NCI-H2081 treated with DMSO at 0.1 percent for 48 hours (cell line): ENCODE measurements around the gene BSN.

Experiments used
- DNase-seq: peaks from one replicate; lab custom pipeline; 2025; lab: John Stamatoyannopoulos, UW

BSN gene

GRCh38 chr3:49553692-49554632 lies at the start of gene BSN:
Gene BSN (plus strand): TSS chr3:49554477. CDS start chr3:49554603, 126 bp downstream.
- DNase-seq, result peak; percentile 2

- DNase-seq, result no peak
Observed at GRCh38 chr3:49506906-49507305, 47.4 kb upstream of the BSN start.

DNA sequence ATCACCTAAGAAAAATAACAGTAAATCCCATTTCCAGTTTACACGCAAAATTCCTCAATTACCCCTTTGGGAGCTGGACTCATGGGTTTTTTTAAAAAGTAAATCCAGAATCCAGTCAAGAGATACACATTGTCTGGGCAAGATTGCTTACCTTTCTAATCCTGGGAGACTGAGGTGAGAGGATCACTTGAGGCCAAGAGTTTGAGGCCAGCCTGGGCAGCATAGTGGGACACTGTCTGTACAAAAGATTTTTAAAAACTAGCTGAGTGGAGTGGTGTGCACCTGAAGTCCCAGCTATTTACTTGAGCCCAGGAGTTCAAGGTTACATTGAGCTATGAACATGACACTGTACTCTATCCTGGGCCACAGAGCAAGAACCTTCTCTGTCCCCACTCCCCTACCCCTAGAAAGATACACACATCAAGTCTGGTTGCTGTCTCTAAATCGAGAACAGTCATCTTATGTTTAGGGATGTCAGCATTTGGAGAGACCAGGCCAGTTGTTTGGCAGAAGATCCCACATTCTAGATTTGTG lies 45.2 kb upstream of the BSN start:
- DNase-seq, result no peak

GRCh38 chr3:49511639-49512038 lies 42.6 kb upstream of the BSN start:
- no peak for DNase-seq

- no peak for DNase-seq
Observed at GRCh38 chr3:49512781-49513355, 41.4 kb upstream of the BSN start.

DNA sequence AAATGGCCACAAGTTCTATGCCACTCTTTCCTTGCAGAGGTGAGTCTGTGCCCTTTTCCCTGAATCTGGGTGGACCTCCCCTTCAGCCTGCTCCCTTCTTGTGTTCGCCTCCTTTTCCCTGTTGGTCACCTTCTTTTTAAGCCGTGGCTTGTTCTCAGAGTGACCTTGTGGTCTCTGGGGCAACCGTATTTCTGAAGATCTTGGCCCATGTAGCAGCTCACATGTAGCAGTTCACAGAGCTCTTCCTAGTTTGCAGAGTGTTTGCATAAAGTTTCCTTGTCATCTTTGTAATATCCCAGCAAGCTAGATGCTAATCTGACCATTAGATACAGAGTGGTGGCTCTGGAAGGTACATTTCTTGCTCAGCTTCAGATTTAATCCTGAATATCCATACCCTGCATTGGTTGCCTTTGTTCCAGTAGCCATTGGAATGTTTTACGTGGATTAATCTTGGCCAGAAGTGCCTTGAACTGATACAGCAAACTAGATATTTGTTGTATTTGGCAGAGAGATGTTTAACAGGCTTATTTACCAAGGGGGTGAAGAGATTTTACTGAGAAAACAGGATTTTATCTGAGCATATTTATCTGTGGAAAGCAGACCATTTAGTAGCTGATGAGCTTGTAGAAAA lies 40.7 kb upstream of the BSN start:
- DNase-seq, result no peak

DNA sequence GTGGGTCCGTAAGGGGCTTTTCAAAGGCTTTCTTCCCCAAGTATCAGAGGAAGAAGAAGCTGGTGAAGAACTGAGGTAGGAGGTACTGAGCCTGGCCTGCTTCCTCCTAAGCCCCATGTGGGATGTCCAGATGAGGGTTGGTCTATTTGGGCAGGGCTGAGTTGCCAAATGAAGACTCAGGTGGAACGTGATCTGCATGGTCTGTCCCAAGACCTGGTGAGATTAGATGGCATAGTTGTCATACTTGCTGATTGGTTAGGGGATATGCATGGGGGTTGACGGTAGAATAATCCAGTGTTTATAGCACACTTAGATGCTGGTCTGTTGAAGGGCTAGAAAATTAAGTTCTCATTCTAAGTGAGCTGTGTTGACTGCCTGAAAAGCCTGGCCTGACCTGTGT lies 36.3 kb upstream of the BSN start:
- no peak for DNase-seq

DNA sequence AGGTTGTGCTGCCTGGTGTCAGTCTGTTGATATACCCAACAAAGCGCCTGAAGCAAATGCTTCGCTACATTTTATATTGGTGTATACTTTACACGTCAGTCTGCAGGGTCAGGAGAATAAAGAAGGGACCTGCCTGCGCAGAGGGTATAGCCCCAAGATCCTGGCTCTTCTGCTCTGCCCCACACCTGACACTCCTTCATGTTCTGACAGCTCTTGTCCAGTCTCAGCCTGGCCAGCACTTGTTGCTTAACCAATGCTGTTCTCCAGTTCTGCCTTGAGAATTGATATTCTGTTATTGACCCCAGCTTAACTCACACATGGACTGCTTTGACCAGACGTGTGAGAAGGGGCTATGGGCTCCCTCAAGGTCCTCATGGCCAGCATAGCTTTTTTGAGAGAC lies 35.8 kb upstream of the BSN start:
- DNase-seq, result no peak

- no peak for DNase-seq
Observed at GRCh38 chr3:49519296-49519695, 35.0 kb upstream of the BSN start.

DNA sequence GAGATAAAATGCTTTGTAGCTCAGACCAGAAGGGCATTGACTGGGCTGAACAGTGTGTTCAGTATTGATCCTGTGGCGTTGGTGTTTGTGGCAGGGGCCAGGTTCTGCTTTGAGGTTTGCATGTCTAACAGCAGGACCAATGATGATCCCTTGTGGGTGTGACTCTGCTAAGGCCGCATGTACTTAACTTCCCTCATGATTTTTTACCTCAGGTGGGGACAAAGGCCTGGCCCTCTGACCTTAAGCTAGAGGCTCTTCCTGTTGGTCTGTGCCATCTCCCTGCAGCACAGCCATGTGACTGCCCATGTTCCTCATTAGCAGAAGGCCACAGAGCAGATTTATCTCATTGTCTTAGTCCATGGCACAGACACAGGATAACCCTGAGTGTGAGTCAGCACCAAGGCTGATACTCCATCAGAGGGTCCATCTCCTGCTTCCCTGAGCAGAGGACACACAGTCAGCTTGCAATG lies 34.3 kb upstream of the BSN start:
- no peak for DNase-seq

GRCh38 chr3:49523756-49524747 lies 30.2 kb upstream of the BSN start:
- no peak for DNase-seq

- DNase-seq, result no peak
Observed at GRCh38 chr3:49529567-49529966, 24.7 kb upstream of the BSN start.

DNA sequence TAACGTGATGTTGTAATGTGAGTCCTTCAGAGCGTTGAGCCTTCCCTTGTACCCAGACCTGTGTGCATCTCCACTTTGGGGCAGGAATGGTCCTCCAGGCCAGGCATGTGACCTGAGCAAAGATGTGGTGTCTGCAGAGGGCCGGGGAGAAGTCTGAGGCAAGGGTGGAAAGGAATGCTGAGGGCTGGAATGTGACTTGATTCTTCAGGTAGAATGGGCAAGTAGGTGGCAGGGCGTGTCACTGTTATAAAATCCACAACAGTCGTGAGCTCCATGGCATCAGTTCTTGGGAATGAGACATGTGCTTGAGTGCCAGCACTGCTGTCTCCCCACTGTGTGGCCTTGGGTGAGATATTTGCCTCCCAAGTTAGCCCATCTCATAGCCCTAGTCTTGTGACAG lies 24.0 kb upstream of the BSN start:
- DNase-seq, result no peak

- DNase-seq, result no peak
Observed at GRCh38 chr3:49530701-49531100, 23.6 kb upstream of the BSN start.

- no peak for DNase-seq
Observed at GRCh38 chr3:49531218-49531617, 23.1 kb upstream of the BSN start.

DNA sequence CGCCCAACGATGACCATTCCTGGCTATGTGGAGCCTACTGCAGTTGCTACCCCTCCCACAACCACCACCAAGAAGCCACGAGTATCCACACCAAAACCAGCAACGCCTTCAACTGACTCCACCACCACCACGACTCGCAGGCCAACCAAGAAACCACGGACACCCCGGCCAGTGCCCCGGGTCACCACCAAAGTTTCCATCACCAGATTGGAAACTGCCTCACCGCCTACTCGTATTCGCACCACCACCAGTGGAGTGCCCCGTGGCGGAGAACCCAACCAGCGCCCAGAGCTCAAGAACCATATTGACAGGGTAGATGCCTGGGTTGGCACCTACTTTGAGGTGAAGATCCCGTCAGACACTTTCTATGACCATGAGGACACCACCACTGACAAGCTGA lies 22.6 kb upstream of the BSN start:
- DNase-seq, result no peak

- DNase-seq, result no peak
Observed at GRCh38 chr3:49533031-49533430, 21.2 kb upstream of the BSN start.

DNA sequence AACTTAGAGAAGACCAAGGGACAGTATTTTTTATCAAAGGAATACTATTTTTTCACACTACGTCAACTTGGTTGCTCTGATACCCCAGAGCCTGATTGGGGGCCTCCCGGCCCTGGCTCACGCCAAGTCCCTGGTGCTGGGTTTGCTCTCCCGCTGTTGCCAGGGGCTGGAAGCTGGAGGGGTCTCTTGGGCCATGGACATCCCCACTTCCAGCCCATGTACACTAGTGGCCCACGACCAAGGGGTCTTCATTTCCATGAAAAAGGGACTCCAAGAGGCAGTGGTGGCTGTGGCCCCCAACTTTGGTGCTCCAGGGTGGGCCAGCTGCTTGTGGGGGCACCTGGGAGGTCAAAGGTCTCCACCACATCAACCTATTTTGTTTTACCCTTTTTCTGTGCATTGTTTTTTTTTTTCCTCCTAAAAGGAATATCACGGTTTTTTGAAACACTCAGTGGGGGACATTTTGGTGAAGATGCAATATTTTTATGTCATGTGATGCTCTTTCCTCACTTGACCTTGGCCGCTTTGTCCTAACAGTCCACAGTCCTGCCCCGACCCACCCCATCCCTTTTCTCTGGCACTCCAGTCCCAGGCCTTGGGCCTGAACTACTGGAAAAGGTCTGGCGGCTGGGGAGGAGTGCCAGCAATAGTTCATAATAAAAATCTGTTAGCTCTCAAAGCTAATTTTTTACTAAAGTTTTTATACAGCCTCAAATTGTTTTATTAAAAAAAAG lies 20.3 kb upstream of the BSN start:
- no peak for DNase-seq

DNA sequence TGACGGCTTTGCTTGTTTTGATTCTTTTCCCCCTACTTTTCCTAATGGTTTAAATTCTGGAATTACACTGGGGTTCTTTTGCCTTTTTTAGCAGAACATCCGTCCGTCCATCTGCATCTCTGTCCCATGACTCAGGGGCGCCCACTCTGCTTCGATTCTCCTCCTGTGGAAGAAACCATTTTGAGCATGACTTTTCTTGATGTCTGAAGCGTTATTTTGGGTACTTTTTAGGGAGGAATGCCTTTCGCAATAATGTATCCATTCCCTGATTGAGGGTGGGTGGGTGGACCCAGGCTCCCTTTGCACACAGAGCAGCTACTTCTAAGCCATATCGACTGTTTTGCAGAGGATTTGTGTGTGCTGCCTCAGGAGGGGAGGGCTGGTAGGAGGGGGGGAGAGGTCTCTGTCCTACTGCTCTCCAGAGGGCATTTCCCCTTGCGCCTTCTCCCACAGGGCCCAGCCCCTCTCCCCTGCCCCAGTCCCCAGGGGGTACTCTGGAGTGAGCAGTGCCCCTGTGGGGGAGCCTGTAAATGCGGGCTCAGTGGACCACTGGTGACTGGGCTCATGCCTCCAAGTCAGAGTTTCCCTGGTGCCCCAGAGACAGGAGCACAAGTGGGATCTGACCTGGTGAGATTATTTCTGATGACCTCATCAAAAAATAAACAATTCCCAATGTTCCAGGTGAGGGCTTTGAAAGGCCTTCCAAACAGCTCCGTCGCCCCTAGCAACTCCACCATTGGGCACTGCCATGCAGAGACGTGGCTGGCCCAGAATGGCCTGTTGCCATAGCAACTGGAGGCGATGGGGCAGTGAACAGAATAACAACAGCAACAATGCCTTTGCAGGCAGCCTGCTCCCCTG lies 19.5 kb upstream of the BSN start:
- DNase-seq, result peak; percentile 41
